GM23338 (cell line): ENCODE results near the gene CABLES2. TPM values are rescaled to one million over a fixed set of nuclear protein-coding genes. Genes with fewer than 3 reads are reported as not detected.

Experiments used
- ATAC-seq: fragments of 200-7000 bp; cut with Tn5 transposase; 3 replicates; pipeline ENCODE4 v1.9.1; 2020
- DNase-seq: peaks from one replicate; pipeline ENCODE4 v3.0.0-alpha.2; 2015; ENCODE audit warnings: low spot score
- H2AFZ ChIP-seq: fragments of 200-600 bp; sonication (generic); 2 replicates; pipeline ENCODE4 v1.8.0; 2016; ENCODE audit warnings: antibody characterized with exemption, mild to moderate bottlenecking, moderate library complexity
- H3F3A ChIP-seq: fragments of 200-600 bp; sonication (generic); replicated peaks from 2 replicates; pipeline ENCODE4 v1.8.0; 2017; ENCODE audit warnings: antibody characterized with exemption, mixed run types, low read depth
- H3K27ac ChIP-seq: fragments of 200-600 bp; sonication (generic); 2 replicates; pipeline ENCODE4 v1.6.1; 2016; ENCODE audit warnings: low read depth
- H3K27me3 ChIP-seq: fragments of 200-600 bp; sonication (generic); 2 replicates; pipeline ENCODE4 v1.8.0; 2016; ENCODE audit warnings: mild to moderate bottlenecking, mixed run types, moderate library complexity; ENCODE audit not compliant: insufficient read depth
- H3K36me3 ChIP-seq: fragments of 200-600 bp; sonication (generic); 2 replicates; pipeline ENCODE4 v1.8.0; 2016; ENCODE audit warnings: mild to moderate bottlenecking; ENCODE audit not compliant: insufficient read depth
- H3K4me1 ChIP-seq: fragments of 200-600 bp; sonication (generic); 2 replicates; pipeline ENCODE4 v1.8.0; 2016; ENCODE audit warnings: mild to moderate bottlenecking, moderate library complexity; ENCODE audit not compliant: insufficient read depth
- H3K4me2 ChIP-seq: fragments of 200-600 bp; sonication (generic); 2 replicates; pipeline ENCODE4 v1.7.1; 2017; ENCODE audit warnings: mixed run types
- H3K4me3 ChIP-seq: fragments of 200-600 bp; sonication (generic); 2 replicates; pipeline ENCODE4 v1.6.1; 2016; ENCODE audit warnings: mixed run types
- H3K79me2 ChIP-seq: fragments of 200-600 bp; sonication (generic); replicated peaks from 2 replicates; pipeline ENCODE4 v1.8.0; 2017; ENCODE audit warnings: mild to moderate bottlenecking; ENCODE audit not compliant: insufficient read depth
- H3K9me2 ChIP-seq: fragments of 200-600 bp; sonication (generic); 2 replicates; pipeline ENCODE4 v1.8.0; 2017; ENCODE audit not compliant: insufficient read depth
- H4K20me1 ChIP-seq: fragments of 200-600 bp; sonication (generic); replicated peaks from 2 replicates; pipeline ENCODE4 v1.8.0; 2017; ENCODE audit warnings: mild to moderate bottlenecking; ENCODE audit not compliant: insufficient read depth
- H3K27ac Mint-ChIP-seq: 2 replicates; pipeline ENCODE4 v1.8.0; 2020; ENCODE audit warnings: inconsistent platforms, mild to moderate bottlenecking, moderate library complexity, mixed read lengths
- H3K27me3 Mint-ChIP-seq: 3 replicates; pipeline ENCODE4 v1.8.0; 2022; ENCODE audit warnings: low read depth, mild to moderate bottlenecking, moderate library complexity, mixed read lengths, inconsistent platforms; ENCODE audit not compliant: insufficient read depth, poor library complexity
- H3K36me3 Mint-ChIP-seq: 3 replicates; pipeline ENCODE4 v1.8.0; 2021; ENCODE audit warnings: low read depth, mild to moderate bottlenecking, inconsistent platforms, moderate library complexity, mixed read lengths
- H3K4me1 Mint-ChIP-seq: 3 replicates; pipeline ENCODE4 v1.8.0; 2020; ENCODE audit warnings: mild to moderate bottlenecking, inconsistent platforms, mixed read lengths
- H3K4me3 Mint-ChIP-seq: 3 replicates; pipeline ENCODE4 v1.8.0; 2021; ENCODE audit warnings: moderate library complexity, mild to moderate bottlenecking, inconsistent platforms, mixed read lengths
- H3K9me3 Mint-ChIP-seq: 3 replicates; pipeline ENCODE4 v1.8.0; 2020; ENCODE audit warnings: moderate library complexity, mild to moderate bottlenecking, inconsistent platforms, mixed read lengths
- CREB1 ChIP-seq: fragments of 250-450 bp; sonication (Bioruptor Pico); IDR thresholded peaks from 2 replicates; pipeline ENCODE4 v1.5.0; 2020; ENCODE audit warnings: low read depth, mild to moderate bottlenecking, moderate library complexity
- EZH2 ChIP-seq: fragments of 200-600 bp; sonication (generic); IDR thresholded peaks from one replicate; pipeline ENCODE4 v1.8.0; 2017; ENCODE audit warnings: antibody characterized with exemption, mild to moderate bottlenecking, low read depth; ENCODE audit not compliant: unreplicated experiment
- EZH2phosphoT487 ChIP-seq: fragments of 200-600 bp; sonication (generic); IDR thresholded peaks from one replicate; pipeline ENCODE4 v1.8.1; 2018; ENCODE audit warnings: antibody characterized with exemption; ENCODE audit not compliant: unreplicated experiment
- JUNB ChIP-seq: IDR thresholded peaks from one replicate; pipeline ENCODE4 v1.6.1; 2016; ENCODE audit warnings: antibody characterized with exemption; ENCODE audit not compliant: unreplicated experiment
- NANOG ChIP-seq: IDR thresholded peaks from 2 replicates; pipeline ENCODE4 v1.6.1; 2016; ENCODE audit warnings: antibody characterized with exemption, borderline replicate concordance
- POLR2AphosphoS5 ChIP-seq: IDR thresholded peaks from 2 replicates; pipeline ENCODE4 v1.6.1; 2016; ENCODE audit warnings: antibody characterized with exemption, low read depth
- STAT1 ChIP-seq: IDR thresholded peaks from one replicate; pipeline ENCODE4 v1.6.1; 2016; ENCODE audit warnings: antibody characterized with exemption; ENCODE audit not compliant: unreplicated experiment
- ZNF114 ChIP-seq: fragments of 250-450 bp; sonication (Bioruptor Pico); IDR thresholded peaks from 2 replicates; pipeline ENCODE4 v1.5.0; 2020; ENCODE audit warnings: mild to moderate bottlenecking, moderate library complexity
- ZNF331 ChIP-seq: fragments of 250-450 bp; sonication (Bioruptor Pico); IDR thresholded peaks from 2 replicates; pipeline ENCODE4 v1.5.0; 2020; ENCODE audit warnings: low read depth, mild to moderate bottlenecking, moderate library complexity
- polyA plus RNA-seq: library from polyadenylated mRNA; unstranded; fragments of >200 nt; fragmentation: Nextera tagmentation; extraction: Ambion mirVana; gene quantifications from 2 replicates; pipeline ENCODE4 v1.2.1, GENCODE V29; 2016
- total RNA-seq: library from RNA; depleted of rRNA; stranded (reverse); fragments of >200 nt; shearing (Covaris generic); gene quantifications from 2 replicates; pipeline ENCODE4 v1.2.3, GENCODE V29; 2014
- TF ChIP-seq, protein P1 (sequence below): fragments of 250-450 bp; sonication (Bioruptor Pico); IDR thresholded peaks from 2 replicates; pipeline ENCODE4 v1.5.0; 2020; ENCODE audit warnings: mild to moderate bottlenecking, moderate library complexity
- TF ChIP-seq, protein P2 (sequence below): IDR thresholded peaks from 2 replicates; pipeline ENCODE4 v1.6.1; 2016; ENCODE audit warnings: antibody characterized with exemption
- TF ChIP-seq, protein P3 (sequence below): IDR thresholded peaks from one replicate; pipeline ENCODE4 v1.6.1; 2018; ENCODE audit warnings: antibody characterized with exemption; ENCODE audit not compliant: unreplicated experiment

The CABLES2 gene
- total and polyA plus RNA-seq, 2 experiments from 2014 or later, result 4.3 to 12.7 TPM

DNA sequence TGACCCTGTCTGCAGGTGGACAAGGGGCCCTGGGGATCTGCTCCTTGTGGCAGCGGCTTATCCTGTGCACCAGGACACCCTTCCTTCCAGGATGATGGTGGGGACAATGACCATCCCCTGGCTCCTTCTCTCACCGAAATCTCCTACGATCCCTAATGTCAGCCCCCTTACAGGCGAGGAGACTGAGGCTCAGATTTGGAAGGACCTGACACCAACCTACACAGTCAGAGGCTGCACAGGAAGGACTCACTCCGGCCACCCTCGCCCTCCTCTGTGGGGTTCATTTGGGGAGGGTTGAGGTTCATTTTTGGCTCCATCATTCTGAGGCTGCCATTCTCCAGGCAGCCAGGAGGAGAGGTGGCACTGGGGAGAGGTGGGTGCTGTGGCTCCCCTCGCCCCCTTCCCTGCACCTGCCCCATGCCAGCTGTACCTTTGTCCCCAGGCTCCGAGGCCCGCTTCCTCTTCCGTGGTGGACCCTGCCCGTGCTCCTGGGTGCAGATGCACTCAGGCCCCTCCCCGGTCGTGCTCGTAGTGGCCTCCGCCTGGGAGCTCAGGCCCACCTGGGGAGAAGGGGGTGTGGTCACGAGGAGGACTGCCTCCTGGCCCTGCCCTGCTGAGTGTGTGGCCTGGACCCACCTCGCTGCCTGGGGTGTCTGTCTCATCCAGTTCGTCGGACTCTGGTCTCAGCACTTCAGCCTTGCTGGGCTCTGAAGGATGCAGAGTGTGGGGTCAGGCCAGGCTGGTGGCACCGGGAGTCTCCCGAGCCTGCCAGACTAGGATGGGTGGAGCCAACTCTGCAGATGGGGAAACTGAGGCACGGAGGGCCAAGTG lies 5.3 kb upstream of the CABLES2 start (continued):
- no peak for TF ChIP-seq EZH2

DNA sequence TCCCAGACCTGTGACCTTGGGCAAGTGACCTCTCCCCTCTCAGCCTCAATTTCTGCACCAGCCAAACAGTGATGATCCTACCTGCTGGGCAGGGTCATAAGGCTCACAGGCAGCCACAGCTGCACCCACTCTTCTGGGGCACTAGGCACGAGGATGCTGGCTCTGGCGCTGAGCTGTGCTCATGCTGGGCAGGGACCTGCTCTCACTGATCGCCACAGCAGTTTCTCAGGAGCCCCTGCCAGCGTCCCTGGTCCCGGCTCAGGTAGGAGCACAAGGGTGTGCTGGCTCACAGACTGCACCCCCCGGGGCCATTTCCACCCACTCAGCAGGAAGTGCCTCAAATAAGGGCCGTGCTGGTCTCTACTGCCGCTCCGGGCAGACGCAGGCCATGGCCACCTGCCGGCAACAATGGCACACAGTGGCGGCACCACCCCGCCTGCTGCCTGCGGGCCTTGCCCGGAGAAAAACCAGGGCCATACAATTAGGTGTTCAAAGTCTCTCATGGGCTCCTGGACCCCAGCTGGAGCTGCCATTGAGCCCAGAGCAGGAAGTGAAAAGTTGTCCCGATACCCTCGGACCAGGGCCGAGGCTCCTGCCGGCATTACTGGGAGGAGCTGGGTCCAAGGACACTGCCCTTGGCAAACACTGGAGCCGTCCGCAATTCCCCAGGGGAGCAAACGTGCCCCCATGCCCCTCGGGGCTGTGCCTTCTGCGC lies 4.6 kb upstream of the CABLES2 start:
- no peaks in the 10 kb centered on the region for H3K27me3 ChIP-seq

More for the DNA sequence above, 4.6 kb upstream of the CABLES2 start:
- Mint-ChIP-seq H3K36me3 (no peaks in the 10 kb centered on the region), H3K4me1 (no peaks in the 10 kb centered on the region), H3K4me3 (no peak overlapping the region), H3K9me3 (no peaks in the 10 kb centered on the region), H3K27me3 (peaks cover 9% of the 10 kb centered on the region), H3K27ac (no peak overlapping the region)
- Histone ChIP-seq H3K27ac (no peak overlapping the region), H3K9me2 (no peaks in the 10 kb centered on the region), H2AFZ (no peak overlapping the region), H3K79me2 (no peaks in the 10 kb centered on the region), H3K4me3 (no peak overlapping the region), H3K4me1 (no peaks in the 10 kb centered on the region; the same call in 1 of the 2 replicates), H3K36me3 (no peaks in the 10 kb centered on the region), H3F3A (no peaks in the 10 kb centered on the region), H4K20me1 (no peaks in the 10 kb centered on the region), H3K4me2 (no peak overlapping the region)
- DNase-seq, result no peak
- ATAC-seq, result no peak
- no peak for TF ChIP-seq ZNF114 (CRISPR knock-in tag)
- TF ChIP-seq, protein P1, sequence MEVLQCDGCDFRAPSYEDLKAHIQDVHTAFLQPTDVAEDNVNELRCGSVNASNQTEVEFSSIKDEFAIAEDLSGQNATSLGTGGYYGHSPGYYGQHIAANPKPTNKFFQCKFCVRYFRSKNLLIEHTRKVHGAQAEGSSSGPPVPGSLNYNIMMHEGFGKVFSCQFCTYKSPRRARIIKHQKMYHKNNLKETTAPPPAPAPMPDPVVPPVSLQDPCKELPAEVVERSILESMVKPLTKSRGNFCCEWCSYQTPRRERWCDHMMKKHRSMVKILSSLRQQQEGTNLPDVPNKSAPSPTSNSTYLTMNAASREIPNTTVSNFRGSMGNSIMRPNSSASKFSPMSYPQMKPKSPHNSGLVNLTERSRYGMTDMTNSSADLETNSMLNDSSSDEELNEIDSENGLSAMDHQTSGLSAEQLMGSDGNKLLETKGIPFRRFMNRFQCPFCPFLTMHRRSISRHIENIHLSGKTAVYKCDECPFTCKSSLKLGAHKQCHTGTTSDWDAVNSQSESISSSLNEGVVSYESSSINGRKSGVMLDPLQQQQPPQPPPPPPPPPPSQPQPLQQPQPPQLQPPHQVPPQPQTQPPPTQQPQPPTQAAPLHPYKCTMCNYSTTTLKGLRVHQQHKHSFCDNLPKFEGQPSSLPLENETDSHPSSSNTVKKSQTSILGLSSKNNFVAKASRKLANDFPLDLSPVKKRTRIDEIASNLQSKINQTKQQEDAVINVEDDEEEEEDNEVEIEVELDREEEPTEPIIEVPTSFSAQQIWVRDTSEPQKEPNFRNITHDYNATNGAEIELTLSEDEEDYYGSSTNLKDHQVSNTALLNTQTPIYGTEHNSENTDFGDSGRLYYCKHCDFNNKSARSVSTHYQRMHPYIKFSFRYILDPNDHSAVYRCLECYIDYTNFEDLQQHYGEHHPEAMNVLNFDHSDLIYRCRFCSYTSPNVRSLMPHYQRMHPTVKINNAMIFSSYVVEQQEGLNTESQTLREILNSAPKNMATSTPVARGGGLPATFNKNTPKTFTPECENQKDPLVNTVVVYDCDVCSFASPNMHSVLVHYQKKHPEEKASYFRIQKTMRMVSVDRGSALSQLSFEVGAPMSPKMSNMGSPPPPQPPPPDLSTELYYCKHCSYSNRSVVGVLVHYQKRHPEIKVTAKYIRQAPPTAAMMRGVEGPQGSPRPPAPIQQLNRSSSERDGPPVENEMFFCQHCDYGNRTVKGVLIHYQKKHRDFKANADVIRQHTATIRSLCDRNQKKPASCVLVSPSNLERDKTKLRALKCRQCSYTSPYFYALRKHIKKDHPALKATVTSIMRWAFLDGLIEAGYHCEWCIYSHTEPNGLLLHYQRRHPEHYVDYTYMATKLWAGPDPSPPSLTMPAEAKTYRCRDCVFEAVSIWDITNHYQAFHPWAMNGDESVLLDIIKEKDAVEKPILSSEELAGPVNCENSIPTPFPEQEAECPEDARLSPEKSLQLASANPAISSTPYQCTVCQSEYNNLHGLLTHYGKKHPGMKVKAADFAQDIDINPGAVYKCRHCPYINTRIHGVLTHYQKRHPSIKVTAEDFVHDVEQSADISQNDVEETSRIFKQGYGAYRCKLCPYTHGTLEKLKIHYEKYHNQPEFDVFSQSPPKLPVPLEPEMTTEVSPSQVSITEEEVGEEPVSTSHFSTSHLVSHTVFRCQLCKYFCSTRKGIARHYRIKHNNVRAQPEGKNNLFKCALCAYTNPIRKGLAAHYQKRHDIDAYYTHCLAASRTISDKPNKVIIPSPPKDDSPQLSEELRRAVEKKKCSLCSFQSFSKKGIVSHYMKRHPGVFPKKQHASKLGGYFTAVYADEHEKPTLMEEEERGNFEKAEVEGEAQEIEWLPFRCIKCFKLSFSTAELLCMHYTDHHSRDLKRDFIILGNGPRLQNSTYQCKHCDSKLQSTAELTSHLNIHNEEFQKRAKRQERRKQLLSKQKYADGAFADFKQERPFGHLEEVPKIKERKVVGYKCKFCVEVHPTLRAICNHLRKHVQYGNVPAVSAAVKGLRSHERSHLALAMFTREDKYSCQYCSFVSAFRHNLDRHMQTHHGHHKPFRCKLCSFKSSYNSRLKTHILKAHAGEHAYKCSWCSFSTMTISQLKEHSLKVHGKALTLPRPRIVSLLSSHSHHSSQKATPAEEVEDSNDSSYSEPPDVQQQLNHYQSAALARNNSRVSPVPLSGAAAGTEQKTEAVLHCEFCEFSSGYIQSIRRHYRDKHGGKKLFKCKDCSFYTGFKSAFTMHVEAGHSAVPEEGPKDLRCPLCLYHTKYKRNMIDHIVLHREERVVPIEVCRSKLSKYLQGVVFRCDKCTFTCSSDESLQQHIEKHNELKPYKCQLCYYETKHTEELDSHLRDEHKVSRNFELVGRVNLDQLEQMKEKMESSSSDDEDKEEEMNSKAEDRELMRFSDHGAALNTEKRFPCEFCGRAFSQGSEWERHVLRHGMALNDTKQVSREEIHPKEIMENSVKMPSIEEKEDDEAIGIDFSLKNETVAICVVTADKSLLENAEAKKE (CRISPR knock-in tag), result no peak
- TF ChIP-seq STAT1, result no peak
- no peak for TF ChIP-seq CREB1 (CRISPR knock-in tag)
- TF ChIP-seq, protein P2, sequence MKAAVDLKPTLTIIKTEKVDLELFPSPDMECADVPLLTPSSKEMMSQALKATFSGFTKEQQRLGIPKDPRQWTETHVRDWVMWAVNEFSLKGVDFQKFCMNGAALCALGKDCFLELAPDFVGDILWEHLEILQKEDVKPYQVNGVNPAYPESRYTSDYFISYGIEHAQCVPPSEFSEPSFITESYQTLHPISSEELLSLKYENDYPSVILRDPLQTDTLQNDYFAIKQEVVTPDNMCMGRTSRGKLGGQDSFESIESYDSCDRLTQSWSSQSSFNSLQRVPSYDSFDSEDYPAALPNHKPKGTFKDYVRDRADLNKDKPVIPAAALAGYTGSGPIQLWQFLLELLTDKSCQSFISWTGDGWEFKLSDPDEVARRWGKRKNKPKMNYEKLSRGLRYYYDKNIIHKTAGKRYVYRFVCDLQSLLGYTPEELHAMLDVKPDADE, result no peak
- TF ChIP-seq POLR2AphosphoS5, result no peak
- no peak for TF ChIP-seq EZH2
- TF ChIP-seq JUNB, result no peak
- no peak for TF ChIP-seq NANOG
- TF ChIP-seq, protein P3, sequence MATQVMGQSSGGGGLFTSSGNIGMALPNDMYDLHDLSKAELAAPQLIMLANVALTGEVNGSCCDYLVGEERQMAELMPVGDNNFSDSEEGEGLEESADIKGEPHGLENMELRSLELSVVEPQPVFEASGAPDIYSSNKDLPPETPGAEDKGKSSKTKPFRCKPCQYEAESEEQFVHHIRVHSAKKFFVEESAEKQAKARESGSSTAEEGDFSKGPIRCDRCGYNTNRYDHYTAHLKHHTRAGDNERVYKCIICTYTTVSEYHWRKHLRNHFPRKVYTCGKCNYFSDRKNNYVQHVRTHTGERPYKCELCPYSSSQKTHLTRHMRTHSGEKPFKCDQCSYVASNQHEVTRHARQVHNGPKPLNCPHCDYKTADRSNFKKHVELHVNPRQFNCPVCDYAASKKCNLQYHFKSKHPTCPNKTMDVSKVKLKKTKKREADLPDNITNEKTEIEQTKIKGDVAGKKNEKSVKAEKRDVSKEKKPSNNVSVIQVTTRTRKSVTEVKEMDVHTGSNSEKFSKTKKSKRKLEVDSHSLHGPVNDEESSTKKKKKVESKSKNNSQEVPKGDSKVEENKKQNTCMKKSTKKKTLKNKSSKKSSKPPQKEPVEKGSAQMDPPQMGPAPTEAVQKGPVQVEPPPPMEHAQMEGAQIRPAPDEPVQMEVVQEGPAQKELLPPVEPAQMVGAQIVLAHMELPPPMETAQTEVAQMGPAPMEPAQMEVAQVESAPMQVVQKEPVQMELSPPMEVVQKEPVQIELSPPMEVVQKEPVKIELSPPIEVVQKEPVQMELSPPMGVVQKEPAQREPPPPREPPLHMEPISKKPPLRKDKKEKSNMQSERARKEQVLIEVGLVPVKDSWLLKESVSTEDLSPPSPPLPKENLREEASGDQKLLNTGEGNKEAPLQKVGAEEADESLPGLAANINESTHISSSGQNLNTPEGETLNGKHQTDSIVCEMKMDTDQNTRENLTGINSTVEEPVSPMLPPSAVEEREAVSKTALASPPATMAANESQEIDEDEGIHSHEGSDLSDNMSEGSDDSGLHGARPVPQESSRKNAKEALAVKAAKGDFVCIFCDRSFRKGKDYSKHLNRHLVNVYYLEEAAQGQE, result no peak
- TF ChIP-seq EZH2phosphoT487, result no peak
- no peak for TF ChIP-seq ZNF331 (CRISPR knock-in tag)
